ENCODE measurements around the gene DLEU7. TPM values are rescaled to one million over a fixed set of nuclear protein-coding genes. Genes with fewer than 3 reads are reported as not detected.

The DLEU7 gene
- total RNA-seq, 4 donors from 2014 or later: 0.11 to 0.13 TPM; not detected in 2

- no peaks in the 10 kb centered on the region for H3K27me3 ChIP-seq
- no peaks in the 10 kb centered on the region for H3K36me3 ChIP-seq
- TF ChIP-seq POLR2A (IDR thresholded peaks at IDR 0.05): no peak
- TF ChIP-seq, protein P1, sequence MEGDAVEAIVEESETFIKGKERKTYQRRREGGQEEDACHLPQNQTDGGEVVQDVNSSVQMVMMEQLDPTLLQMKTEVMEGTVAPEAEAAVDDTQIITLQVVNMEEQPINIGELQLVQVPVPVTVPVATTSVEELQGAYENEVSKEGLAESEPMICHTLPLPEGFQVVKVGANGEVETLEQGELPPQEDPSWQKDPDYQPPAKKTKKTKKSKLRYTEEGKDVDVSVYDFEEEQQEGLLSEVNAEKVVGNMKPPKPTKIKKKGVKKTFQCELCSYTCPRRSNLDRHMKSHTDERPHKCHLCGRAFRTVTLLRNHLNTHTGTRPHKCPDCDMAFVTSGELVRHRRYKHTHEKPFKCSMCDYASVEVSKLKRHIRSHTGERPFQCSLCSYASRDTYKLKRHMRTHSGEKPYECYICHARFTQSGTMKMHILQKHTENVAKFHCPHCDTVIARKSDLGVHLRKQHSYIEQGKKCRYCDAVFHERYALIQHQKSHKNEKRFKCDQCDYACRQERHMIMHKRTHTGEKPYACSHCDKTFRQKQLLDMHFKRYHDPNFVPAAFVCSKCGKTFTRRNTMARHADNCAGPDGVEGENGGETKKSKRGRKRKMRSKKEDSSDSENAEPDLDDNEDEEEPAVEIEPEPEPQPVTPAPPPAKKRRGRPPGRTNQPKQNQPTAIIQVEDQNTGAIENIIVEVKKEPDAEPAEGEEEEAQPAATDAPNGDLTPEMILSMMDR (IDR thresholded peaks at IDR 0.05): no peak
- H3K4me3 ChIP-seq (replicated peaks in 1 of 3): no peak overlapping the region
- no peaks in the 10 kb centered on the region for H3K9me3 ChIP-seq
- 88 to 92% methylated on average over 4 of the region's 4 CpGs for WGBS, 2 donors
- no peak for DNase-seq
- H3K4me1 ChIP-seq: no peaks in the 10 kb centered on the region
- intact Hi-C loops (cut with DNase I): no loop called here
- no peak overlapping the region for H3K27ac ChIP-seq
Observed at GRCh38 chr13:50810468-50810867, 33.0 kb downstream of the DLEU7 start.

DNA sequence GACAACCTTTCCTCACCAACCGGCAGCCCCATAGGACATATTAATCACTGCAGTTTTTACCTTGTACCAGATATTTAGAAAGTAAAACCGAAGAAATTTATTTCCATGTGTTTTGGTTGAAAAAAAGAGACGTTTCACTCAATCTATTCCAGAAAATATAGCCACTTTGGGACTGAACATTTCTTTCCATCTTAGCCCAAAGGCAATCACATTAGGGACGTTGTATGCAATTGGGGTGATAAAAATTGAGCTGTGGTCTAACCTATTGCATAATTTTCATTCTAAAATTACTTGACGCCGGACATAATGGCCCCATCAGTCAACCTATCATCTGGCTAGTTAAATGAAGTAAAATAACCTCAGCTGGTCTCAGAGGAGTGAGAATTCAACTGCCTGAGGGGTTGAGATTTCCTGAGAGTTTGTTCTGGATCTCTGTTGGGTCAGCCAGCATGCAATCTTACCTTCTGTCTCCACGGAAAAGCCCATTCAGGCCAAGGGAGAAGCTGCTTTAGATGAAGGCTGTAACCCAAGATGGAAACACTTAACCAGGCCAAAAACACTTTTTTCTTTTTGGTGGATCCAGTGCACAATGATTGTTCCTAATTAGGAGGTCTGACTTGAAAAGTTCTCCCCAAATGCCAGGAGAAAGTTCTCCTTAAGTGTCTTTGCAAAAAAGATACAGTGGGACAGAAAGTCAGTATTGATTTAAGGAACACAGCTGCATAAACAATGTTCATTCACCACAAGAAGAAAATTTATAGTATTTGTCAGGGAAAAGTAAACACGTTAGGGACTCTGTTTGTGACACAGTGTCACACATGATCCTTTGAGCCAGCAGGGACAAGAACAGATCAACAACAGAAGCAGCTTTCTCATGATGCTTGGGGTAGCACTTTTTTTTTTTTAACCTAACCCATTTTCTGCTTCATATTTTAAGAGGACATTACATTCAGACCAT lies 34.1 kb downstream of the DLEU7 start:
- Histone ChIP-seq H3K9me3 (no peaks in the 10 kb centered on the region), H3K27me3 (no peaks in the 10 kb centered on the region), H3K27ac (no peak overlapping the region), H3K4me1 (no peaks in the 10 kb centered on the region), H3K36me3 (no peaks in the 10 kb centered on the region), H3K4me3 (replicated peaks in 1 of 3) (no peak overlapping the region)
- intact Hi-C loops (cut with DNase I): loop anchor here (10.0 kb wide), 1 partner anchor 95 kb away; the partner anchor contains the start of gene RNASEH2B
- TF ChIP-seq POLR2A (IDR thresholded peaks at IDR 0.05): no peak
- WGBS, 2 donors: 72 to 80% methylated on average over 8 of the region's 8 CpGs
- DNase-seq: no peak

DNA sequence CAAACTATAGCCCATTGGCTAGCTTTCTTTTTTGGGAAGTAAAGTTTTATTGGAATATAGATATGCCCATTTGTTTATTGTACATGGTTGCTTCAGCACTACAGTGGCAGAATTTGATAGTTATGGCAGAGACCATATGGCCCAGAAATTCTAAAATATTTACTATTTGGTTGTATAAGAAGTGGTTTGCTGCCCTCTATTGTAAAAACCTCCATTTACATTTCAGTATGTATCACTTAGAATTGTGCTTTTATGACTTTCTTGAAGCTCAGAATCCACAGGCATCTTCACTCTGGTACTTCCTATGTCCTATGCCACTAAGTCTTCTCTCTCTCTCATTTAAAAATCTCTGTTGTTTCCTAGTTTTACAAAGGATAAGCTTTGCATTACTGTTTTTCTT lies 37.7 kb downstream of the DLEU7 start:
- no peaks in the 10 kb centered on the region for H3K27me3 ChIP-seq
- no peaks in the 10 kb centered on the region for H3K4me1 ChIP-seq
- DNase-seq: no peak
- intact Hi-C loops (cut with DNase I): loop anchor here (10.0 kb wide), 1 partner anchor 99 kb away; the partner anchor contains the start of gene RNASEH2B
- no peak overlapping the region for H3K4me3 ChIP-seq (replicated peaks in 1 of 3)
- H3K9me3 ChIP-seq: no peaks in the 10 kb centered on the region
- H3K36me3 ChIP-seq: no peaks in the 10 kb centered on the region
- no peak overlapping the region for H3K27ac ChIP-seq
- TF ChIP-seq, protein P1 (IDR thresholded peaks at IDR 0.05): no peak
- TF ChIP-seq POLR2A (IDR thresholded peaks at IDR 0.05): no peak

DNA sequence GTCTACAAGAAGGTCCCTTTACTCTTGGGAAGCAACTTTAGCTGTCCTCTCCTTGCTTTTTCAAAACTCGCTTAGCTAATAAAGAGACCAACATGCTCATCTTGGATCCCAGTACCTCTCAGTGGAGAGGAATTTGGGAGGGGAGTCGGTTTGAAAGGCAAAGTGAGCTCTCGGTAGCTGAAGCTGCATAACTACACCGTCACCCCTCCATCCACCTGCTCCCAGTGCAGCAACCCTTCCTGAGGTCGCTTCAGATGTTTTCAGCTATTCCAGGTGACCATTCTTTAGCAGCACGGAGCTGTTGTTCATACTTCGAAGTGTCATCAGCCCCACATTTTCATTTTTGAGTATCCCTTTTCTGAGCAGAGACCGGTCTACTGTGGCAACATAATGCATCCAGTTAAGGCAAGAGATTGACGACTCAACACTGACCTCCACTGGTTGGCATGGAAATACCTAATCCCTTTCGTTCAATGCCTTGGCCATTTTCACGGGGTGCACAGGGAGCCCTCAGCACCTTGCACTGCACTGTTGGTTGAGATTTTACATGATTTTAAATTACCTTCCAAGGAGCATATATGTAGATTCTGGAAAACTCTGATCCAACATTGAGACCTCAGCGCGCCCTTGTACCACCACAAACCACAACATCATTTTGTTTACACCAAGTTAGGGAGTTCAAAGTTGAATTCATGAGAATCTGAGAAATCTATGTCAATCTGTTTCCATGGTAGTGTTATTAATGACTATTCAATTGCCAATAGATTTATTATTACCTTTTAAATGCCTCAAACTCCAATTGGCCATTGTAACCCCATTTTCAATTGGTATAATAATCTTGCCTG lies 42.2 kb downstream of the DLEU7 start:
- Histone ChIP-seq H3K27me3 (no peaks in the 10 kb centered on the region), H3K9me3 (no peaks in the 10 kb centered on the region), H3K4me3 (replicated peaks in 1 of 3) (no peak overlapping the region), H3K36me3 (no peaks in the 10 kb centered on the region), H3K4me1 (no peaks in the 10 kb centered on the region), H3K27ac (no peak overlapping the region)
- 38% methylated on average over 13 of the region's 13 CpGs for WGBS, 2 donors
- no peak for TF ChIP-seq POLR2A (IDR thresholded peaks at IDR 0.05)
- TF ChIP-seq, protein P1 (IDR thresholded peaks at IDR 0.05): peak; percentile 37 to 85 (median 76)
- intact Hi-C loops (cut with DNase I): loop anchor here (5.0 to 10.0 kb wide), 2 partner anchors 103 to 269 kb away; partner anchors contain the start of gene RNASEH2B
- DNase-seq: peak; percentile 52 to 56

DNA sequence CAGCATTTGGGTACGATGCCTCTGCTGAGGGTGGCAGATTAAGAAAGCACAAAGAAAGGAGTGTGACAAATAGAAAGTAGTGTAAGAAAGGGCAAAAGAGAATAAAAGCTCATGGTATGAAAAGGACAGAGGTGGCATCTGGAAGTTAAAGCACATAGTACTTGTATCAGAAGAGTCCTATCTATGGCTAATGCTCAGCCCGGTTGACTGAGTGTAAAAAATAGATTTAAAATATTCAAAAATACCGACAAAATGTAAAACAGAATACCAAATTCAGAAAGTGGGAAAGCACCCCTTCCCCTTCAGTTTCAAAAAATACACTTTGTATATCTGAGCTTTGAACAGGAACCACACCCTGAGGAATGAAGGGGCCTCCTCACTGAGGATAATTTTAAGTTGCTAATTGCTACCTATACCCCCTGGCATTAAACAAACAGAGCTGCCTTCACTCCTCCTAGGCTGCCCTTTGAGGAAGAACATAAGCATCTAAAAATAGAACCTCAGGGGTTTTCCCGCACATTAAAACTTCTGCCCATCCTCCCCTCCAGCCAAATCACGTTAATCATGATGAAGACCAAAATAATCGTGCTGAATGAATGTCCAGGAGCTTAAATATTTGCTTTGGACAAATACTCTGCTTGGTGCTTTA lies 43.3 kb downstream of the DLEU7 start:
- TF ChIP-seq, protein P1 (IDR thresholded peaks at IDR 0.05): no peak
- no peak for TF ChIP-seq POLR2A (IDR thresholded peaks at IDR 0.05)
- Histone ChIP-seq H3K36me3 (no peaks in the 10 kb centered on the region), H3K9me3 (no peaks in the 10 kb centered on the region), H3K4me3 (replicated peaks in 1 of 3) (no peak overlapping the region), H3K27ac (no peak overlapping the region), H3K4me1 (no peaks in the 10 kb centered on the region), H3K27me3 (no peaks in the 10 kb centered on the region)
- WGBS, 2 donors: 74 to 84% methylated on average over 6 of the region's 6 CpGs
- intact Hi-C loops (cut with DNase I): loop anchor here (5.0 to 10.0 kb wide), 2 partner anchors 105 to 268 kb away; partner anchors contain the start of gene RNASEH2B
- DNase-seq: no peak
